Measurements from ENCODE around the gene CACTIN.

CACTIN gene

GRCh38 chr19:3627351-3627723 is 747 bp upstream of the CACTIN start:
- no peak for TF ChIP-seq CTCF (IDR thresholded peaks at IDR 0.05; ENCODE audit: control extremely low read depth, extremely low read depth, low read depth, missing control alignments)
- ChIA-PET CTCF (interaction anchor here (1.6 to 1.9 kb wide), 2 partner anchors 71 to 83 kb away, joined by 3 to 7 read pairs; no protein-coding TSS in a partner anchor), POLR2A (interaction anchor here (0.6 kb wide), 1 partner anchor 263 kb away, joined by 3 read pairs; no protein-coding TSS in a partner anchor)
- DNase-seq (ENCODE audit: extremely low spot score): no peak

- POLR2A ChIA-PET: interaction anchor here (0.6 kb wide), 1 partner anchor 757 kb away, joined by 4 read pairs; no protein-coding TSS in a partner anchor
- no peak for TF ChIP-seq CTCF (IDR thresholded peaks at IDR 0.05; ENCODE audit: control extremely low read depth, extremely low read depth, low read depth, missing control alignments)
- CTCF ChIA-PET: interaction anchor here (1.3 to 2.6 kb wide), 2 partner anchors 18 to 82 kb away, joined by 3 to 8 read pairs; no protein-coding TSS in a partner anchor
- DNase-seq (ENCODE audit: extremely low spot score): no peak
Observed at GRCh38 chr19:3625996-3626472, 556 bp downstream of the CACTIN start.

DNA sequence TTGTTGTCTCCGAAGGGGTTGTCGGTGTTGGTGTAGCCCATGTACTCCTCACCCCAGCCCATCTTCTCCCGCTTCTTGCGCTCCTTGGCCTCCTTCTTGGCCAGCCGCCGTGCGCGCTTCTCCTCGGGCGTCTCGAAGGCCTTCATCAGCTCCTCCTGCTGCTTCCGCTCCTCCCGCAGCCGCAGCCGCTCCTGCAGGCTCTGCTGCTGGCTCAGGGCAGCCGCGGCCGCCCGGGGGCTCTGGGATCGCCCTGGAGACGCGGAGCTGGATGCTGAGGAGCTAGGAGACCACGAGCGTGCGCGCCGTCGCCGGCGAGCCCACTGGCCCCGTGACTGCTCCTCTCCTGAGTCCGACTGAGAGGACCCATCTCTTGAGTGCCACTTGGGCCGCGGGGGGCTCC is 2.9 kb downstream of the CACTIN start:
- ChIA-PET CTCF (interaction anchor here (0.9 to 2.6 kb wide), 2 partner anchors 15 to 32 kb away, joined by 3 to 8 read pairs; no protein-coding TSS in a partner anchor), POLR2A (no interaction called here)
- no peak for TF ChIP-seq CTCF (IDR thresholded peaks at IDR 0.05; ENCODE audit: control extremely low read depth, extremely low read depth, low read depth, missing control alignments)
- no peak for DNase-seq (ENCODE audit: extremely low spot score)

GRCh38 chr19:3622224-3622623 is 4.4 kb downstream of the CACTIN start:
- CTCF ChIA-PET: interaction anchor here (1.0 to 1.2 kb wide), 2 partner anchors 19 to 78 kb away, joined by 3 to 6 read pairs; no protein-coding TSS in a partner anchor
- POLR2A ChIA-PET: interaction anchor here (0.5 kb wide), 1 partner anchor 68 kb away, joined by 5 read pairs; no protein-coding TSS in a partner anchor
- no peak for DNase-seq (ENCODE audit: extremely low spot score)
- TF ChIP-seq CTCF (IDR thresholded peaks at IDR 0.05; ENCODE audit: control extremely low read depth, extremely low read depth, low read depth, missing control alignments): no peak

DNA sequence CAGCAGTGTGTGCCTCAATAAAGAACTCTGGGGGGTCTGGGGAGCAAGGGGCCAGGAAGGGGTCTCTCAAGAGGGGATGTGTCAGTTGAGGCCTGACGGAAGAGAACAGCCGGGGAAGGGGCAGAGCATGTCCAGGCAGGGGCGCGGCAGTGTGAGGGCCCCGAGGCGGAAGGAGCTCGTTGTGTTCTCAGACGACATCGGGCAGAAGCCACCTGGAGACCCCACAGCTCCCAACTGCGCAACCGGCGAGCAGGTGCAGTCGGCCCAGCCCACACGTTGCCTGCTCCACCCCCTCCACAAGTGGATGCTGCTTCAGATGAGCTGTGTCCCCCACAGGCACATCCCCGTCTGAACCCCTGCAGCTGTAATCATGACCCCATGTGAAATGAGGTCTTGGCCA is 4.9 kb downstream of the CACTIN start:
- DNase-seq (ENCODE audit: extremely low spot score): no peak
- POLR2A ChIA-PET: no interaction called here
- no peak for TF ChIP-seq CTCF (IDR thresholded peaks at IDR 0.05; ENCODE audit: control extremely low read depth, extremely low read depth, low read depth, missing control alignments)
- CTCF ChIA-PET: no interaction called here

DNA sequence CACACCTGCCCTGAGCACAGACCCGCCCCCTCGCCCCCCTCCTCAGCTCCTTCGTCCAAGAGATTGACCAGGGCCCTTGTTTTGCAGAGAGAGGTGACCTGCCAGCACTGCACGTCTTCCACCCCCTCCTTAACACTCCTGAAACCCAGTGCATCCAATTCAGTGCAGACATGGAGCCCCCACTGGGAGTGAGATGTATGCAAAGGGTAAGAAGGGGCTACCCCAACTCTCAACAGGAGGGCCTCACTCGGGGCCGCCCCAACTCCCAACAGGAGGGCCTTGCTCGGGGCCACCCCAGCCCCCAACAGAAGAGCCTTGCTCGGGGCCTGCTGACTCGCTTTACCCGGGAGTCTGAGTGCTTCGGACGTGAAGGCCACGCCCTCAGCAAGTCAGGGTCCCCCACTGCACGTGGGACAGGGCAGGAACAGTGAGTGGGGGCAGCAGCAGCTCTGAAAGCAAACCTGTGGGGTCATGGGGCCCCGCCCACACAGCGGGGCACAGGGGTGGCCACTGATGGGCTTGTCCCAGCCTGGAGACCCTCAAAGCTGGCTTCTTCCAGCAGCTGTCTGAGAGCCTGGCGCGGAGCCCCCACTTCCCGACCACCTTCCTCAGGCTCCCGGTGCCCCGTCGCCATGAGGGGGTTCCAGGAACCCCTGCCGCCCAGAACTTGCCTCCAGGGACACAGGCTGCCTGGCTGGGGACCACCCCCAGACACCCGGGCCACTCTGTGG is 5.6 kb downstream of the CACTIN start:
- no peak for DNase-seq (ENCODE audit: extremely low spot score)
- POLR2A ChIA-PET: no interaction called here
- CTCF ChIA-PET: interaction anchor here (1.2 to 2.9 kb wide), 3 partner anchors 13 to 76 kb away, joined by 6 to 24 read pairs (median 13); partner anchors contain the start of gene GIPC3
- TF ChIP-seq CTCF (IDR thresholded peaks at IDR 0.05; ENCODE audit: control extremely low read depth, extremely low read depth, low read depth, missing control alignments): no peak
